ENCODE measurements around the gene RHOBTB3.

GRCh38 chr5:95725071-95725820 is 5.9 kb upstream of the RHOBTB3 start:
- TF ChIP-seq CTCF (IDR thresholded peaks at IDR 0.05) (no peak), POLR2A (IDR thresholded peaks at IDR 0.05) (no peak)
